HEK293T (cell line): Measurements from ENCODE around the gene FIGLA.

Experiments
- NFRKB ChIP-seq: fragments of 450-650 bp; IDR thresholded peaks from 2 replicates; pipeline ENCODE4 v1.6.1; 2016; ENCODE audit warnings: mild to moderate bottlenecking, moderate library complexity
- PKNOX1 ChIP-seq: fragments of 450-650 bp; IDR thresholded peaks from 2 replicates; pipeline ENCODE4 v1.6.1; 2016
- TARDBP ChIP-seq: fragments of 450-650 bp; IDR thresholded peaks from 2 replicates; pipeline ENCODE4 v1.6.1; 2016

- no peak for TF ChIP-seq TARDBP
- TF ChIP-seq PKNOX1, result no peak
- TF ChIP-seq NFRKB, result no peak
Measured at GRCh38 chr2:70728128-70728527, 62.3 kb downstream of the FIGLA start.
